Neuronal stem cell (in vitro differentiated cells): ENCODE results near the gene GOLT1A.
A peak's percentile ranks its signal among the peaks of the same experiment; 100 is the strongest.

ENCODE experiments used
- DNase-seq: peaks from one replicate; pipeline ENCODE4 v3.0.0-alpha.2; 2013; ENCODE audit warnings: low spot score
- H2AFZ ChIP-seq: one replicate; pipeline ENCODE4 v1.6.1; 2013; ENCODE audit warnings: mild to moderate bottlenecking, low read length, inconsistent platforms
- H2AK5ac ChIP-seq: 2 replicates; pipeline ENCODE4 v1.6.1; 2013; ENCODE audit warnings: low read depth, mild to moderate bottlenecking, inconsistent platforms, low read length, moderate library complexity, mixed read lengths
- H2BK120ac ChIP-seq: 2 replicates; pipeline ENCODE4 v1.6.1; 2013; ENCODE audit warnings: low read depth, mild to moderate bottlenecking, inconsistent platforms, low read length, moderate library complexity, mixed read lengths
- H2BK12ac ChIP-seq: one replicate; pipeline ENCODE4 v1.6.1; 2013; ENCODE audit warnings: low read length, inconsistent platforms
- H2BK15ac ChIP-seq: 2 replicates; pipeline ENCODE4 v1.6.1; 2013; ENCODE audit warnings: mild to moderate bottlenecking, low read length, inconsistent platforms, mixed read lengths
- H2BK5ac ChIP-seq: one replicate; pipeline ENCODE4 v1.6.1; 2013; ENCODE audit warnings: inconsistent platforms, mild to moderate bottlenecking, low read length, moderate library complexity
- H3K14ac ChIP-seq: one replicate; pipeline ENCODE4 v1.6.1; 2013; ENCODE audit warnings: low read length, inconsistent platforms
- H3K18ac ChIP-seq: 2 replicates; pipeline ENCODE4 v1.6.1; 2013; ENCODE audit warnings: low read length, inconsistent platforms
- H3K23ac ChIP-seq: 2 replicates; pipeline ENCODE4 v1.6.1; 2013; ENCODE audit warnings: low read depth, mild to moderate bottlenecking, mixed read lengths, low read length, inconsistent platforms; ENCODE audit not compliant: poor library complexity
- H3K27ac ChIP-seq: replicated peaks from 3 replicates; pipeline ENCODE4 v1.5.1; 2013; ENCODE audit warnings: low read length, inconsistent platforms
- H3K27me3 ChIP-seq, 3 experiments: 2 replicates each; pipeline ENCODE4 v1.6.1; 2013; ENCODE audit warnings: low read length in 3 of 3, mild to moderate bottlenecking in 2 of 3, inconsistent platforms in 1 of 3, low read depth in 1 of 3, mixed read lengths in 1 of 3, moderate library complexity in 1 of 3; ENCODE audit not compliant: control insufficient read depth in 3 of 3, insufficient read depth in 3 of 3
- H3K36me3 ChIP-seq, 2 donors: replicated peaks in 1 of 2; 2 replicates each; pipeline ENCODE4 v1.6.1; 2013; ENCODE audit warnings: low read length in 2 of 2; ENCODE audit not compliant: control insufficient read depth in 2 of 2, insufficient read depth in 2 of 2
- H3K4ac ChIP-seq: 2 replicates; pipeline ENCODE4 v1.6.1; 2013; ENCODE audit warnings: inconsistent platforms, mild to moderate bottlenecking, low read length, moderate library complexity
- H3K4me1 ChIP-seq, 2 donors: 1 replicate in 1 of 2; 2 replicates in 1 of 2; pipeline ENCODE4 v1.6.1; 2013; ENCODE audit warnings: low read length in 2 of 2, low read depth in 1 of 2; ENCODE audit not compliant: control insufficient read depth in 2 of 2, insufficient read depth in 1 of 2
- H3K4me2 ChIP-seq: one replicate; pipeline ENCODE4 v1.6.1; 2013; ENCODE audit warnings: mild to moderate bottlenecking, low read length, inconsistent platforms; ENCODE audit not compliant: insufficient read depth, poor library complexity, severe bottlenecking
- H3K4me3 ChIP-seq, 2 donors: 2 replicates each; pipeline ENCODE4 v1.5.1; 2013; ENCODE audit warnings: low read length in 2 of 2, mild to moderate bottlenecking in 2 of 2, inconsistent platforms in 1 of 2, moderate library complexity in 1 of 2
- H3K79me1 ChIP-seq: one replicate; pipeline ENCODE4 v1.6.1; 2013; ENCODE audit warnings: low read depth, mild to moderate bottlenecking, inconsistent platforms, low read length, moderate library complexity
- H3K9ac ChIP-seq: one replicate; pipeline ENCODE4 v1.6.1; 2013; ENCODE audit warnings: mild to moderate bottlenecking, low read depth, low read length, inconsistent platforms; ENCODE audit not compliant: poor library complexity
- H3K9me3 ChIP-seq, 2 donors: replicated peaks in 1 of 2; 2 replicates each; pipeline versions ENCODE3 to v1.6.1; 2013; ENCODE audit warnings: low read length in 2 of 2, mild to moderate bottlenecking in 2 of 2, inconsistent platforms in 1 of 2, low read depth in 1 of 2, mixed read lengths in 1 of 2, moderate library complexity in 1 of 2; ENCODE audit not compliant: control insufficient read depth in 2 of 2, insufficient read depth in 1 of 2
- H4K8ac ChIP-seq: one replicate; pipeline ENCODE4 v1.6.1; 2013; ENCODE audit warnings: low read depth, mild to moderate bottlenecking, inconsistent platforms, low read length, moderate library complexity
- H4K91ac ChIP-seq: one replicate; pipeline ENCODE4 v1.6.1; 2013; ENCODE audit warnings: low read length, low read depth, mild to moderate bottlenecking, inconsistent platforms; ENCODE audit not compliant: poor library complexity
- WGBS, 2 donors: extraction: QIAGEN DNeasy Blood & Tissue Kit; methylation state at CpG; one replicate each; pipeline ENCODE4 v1.1.7; 2013; ENCODE audit warnings: missing lambda C conversion rate in 2 of 2, mixed read lengths in 1 of 2; ENCODE audit not compliant: insufficient read length in 2 of 2, insufficient replicate concordance in 1 of 2; ENCODE audit errors: extremely low coverage in 2 of 2; 5-methylcytosine and 5-hydroxymethylcytosine counted together

GOLT1A gene

GRCh38 chr1:204186597-204186996, 27.2 kb downstream of the GOLT1A start:
- no peak overlapping the region for H3K27ac ChIP-seq
- no peaks in the 10 kb centered on the region for H3K9me3 ChIP-seq
- peaks cover 0 to 1% of the 10 kb centered on the region in 2 donors for H3K4me1 ChIP-seq
- no CpG with 5 or more reads among the region's 10 CpGs for WGBS, 2 donors
- peaks cover 0 to 57% (median 17%) of the 10 kb centered on the region in 3 experiments for H3K27me3 ChIP-seq
- H3K36me3 ChIP-seq, result no peaks in the 10 kb centered on the region
- no peak overlapping the region for H4K91ac ChIP-seq
- H3K4ac ChIP-seq, result no peak overlapping the region
- no peak overlapping the region for H2BK5ac ChIP-seq
- H2AFZ ChIP-seq, result no peak overlapping the region
- no peak overlapping the region for H2BK15ac ChIP-seq
- no peak overlapping the region for H2BK12ac ChIP-seq
- H2BK120ac ChIP-seq, result no peak overlapping the region
- H3K14ac ChIP-seq, result no peak overlapping the region
- no peak overlapping the region for H2AK5ac ChIP-seq
- no peak overlapping the region for H4K8ac ChIP-seq
- H3K79me1 ChIP-seq, result no peaks in the 10 kb centered on the region
- H3K4me2 ChIP-seq, result no peak overlapping the region
- H3K23ac ChIP-seq, result no peak overlapping the region
- no peak overlapping the region for H3K4me3 ChIP-seq
- H3K18ac ChIP-seq, result no peak overlapping the region
- DNase-seq, result no peak
- no peak overlapping the region for H3K9ac ChIP-seq

DNA sequence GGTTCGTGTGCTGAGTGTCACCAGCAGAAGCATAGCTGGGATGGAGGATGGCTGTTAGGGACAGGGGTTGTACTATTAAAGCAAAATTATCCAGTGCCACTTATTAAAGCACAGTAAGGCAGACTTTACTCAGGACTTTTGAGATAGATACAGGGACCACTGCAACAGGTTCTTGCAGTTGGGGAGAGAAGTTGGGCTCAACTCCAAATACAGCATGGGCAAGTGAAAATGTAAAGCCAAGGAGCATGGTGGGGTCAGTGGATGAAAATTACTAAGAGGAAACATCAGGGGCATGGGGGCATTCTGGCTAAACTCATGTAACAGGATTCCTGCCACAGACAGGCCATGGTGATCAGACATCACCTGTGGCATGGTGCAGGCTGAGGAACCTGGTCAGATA, 32.7 kb downstream of the GOLT1A start:
- H3K4ac ChIP-seq, result no peak overlapping the region

GRCh38 chr1:204180133-204180532, 33.7 kb downstream of the GOLT1A start:
- Histone ChIP-seq H3K79me1 (no peaks in the 10 kb centered on the region), H2AFZ (no peak overlapping the region), H2BK12ac (no peak overlapping the region), H4K91ac (no peak overlapping the region), H3K23ac (no peak overlapping the region), H2BK15ac (no peak overlapping the region), H3K36me3 (no peaks in the 10 kb centered on the region), H3K4me2 (no peak overlapping the region), H4K8ac (no peak overlapping the region), H2BK120ac (no peak overlapping the region), H3K27me3 (peaks cover 0 to 46% (median 0%) of the 10 kb centered on the region in 3 experiments), H3K4ac (no peak overlapping the region), H2BK5ac (no peak overlapping the region), H3K9ac (no peak overlapping the region), H3K4me1 (peaks cover 0 to 2% of the 10 kb centered on the region in 2 donors), H2AK5ac (no peak overlapping the region), H3K4me3 (no peak overlapping the region), H3K9me3 (no peaks in the 10 kb centered on the region), H3K27ac (no peak overlapping the region), H3K14ac (no peak overlapping the region), H3K18ac (no peak overlapping the region)
- WGBS, 2 donors, result no CpG with 5 or more reads among the region's 6 CpGs
- no peak for DNase-seq

More for the DNA sequence above, 32.7 kb downstream of the GOLT1A start:
- no peak overlapping the region for H3K23ac ChIP-seq
- no peak overlapping the region for H2AFZ ChIP-seq
- H3K18ac ChIP-seq, result no peak overlapping the region
- H3K14ac ChIP-seq, result no peak overlapping the region
- no CpG with 5 or more reads among the region's 1 CpG for WGBS, 2 donors
- no peak overlapping the region for H4K91ac ChIP-seq
- H3K27me3 ChIP-seq, result peaks cover 0 to 36% (median 0%) of the 10 kb centered on the region in 3 experiments
- no peak overlapping the region for H2BK15ac ChIP-seq
- H4K8ac ChIP-seq, result no peak overlapping the region
- H2AK5ac ChIP-seq, result no peak overlapping the region
- no peaks in the 10 kb centered on the region for H3K36me3 ChIP-seq
- H3K4me3 ChIP-seq, result no peak overlapping the region
- H3K4me1 ChIP-seq, result peaks cover 0 to 1% of the 10 kb centered on the region in 2 donors
- no peaks in the 10 kb centered on the region for H3K9me3 ChIP-seq
- H3K4me2 ChIP-seq, result no peak overlapping the region
- no peak overlapping the region for H2BK12ac ChIP-seq
- no peak for DNase-seq
- H2BK5ac ChIP-seq, result no peak overlapping the region
- no peak overlapping the region for H3K27ac ChIP-seq
- H3K79me1 ChIP-seq, result no peaks in the 10 kb centered on the region
- H3K9ac ChIP-seq, result no peak overlapping the region
- no peak overlapping the region for H2BK120ac ChIP-seq

GRCh38 chr1:204178487-204179281, 35.1 kb downstream of the GOLT1A start:
- Histone ChIP-seq H3K79me1 (no peaks in the 10 kb centered on the region), H3K4me3 (no peak overlapping the region), H2BK120ac (no peak overlapping the region), H3K27me3 (peaks cover 0 to 53% (median 0%) of the 10 kb centered on the region in 3 experiments), H3K9me3 (no peaks in the 10 kb centered on the region), H2BK5ac (no peak overlapping the region), H3K14ac (no peak overlapping the region), H3K18ac (no peak overlapping the region), H2BK12ac (no peak overlapping the region), H3K4me2 (no peak overlapping the region), H2AFZ (no peak overlapping the region), H4K8ac (no peak overlapping the region), H3K4me1 (peaks cover 0 to 2% of the 10 kb centered on the region in 2 donors), H2AK5ac (no peak overlapping the region), H3K23ac (no peak overlapping the region), H2BK15ac (no peak overlapping the region), H3K9ac (peak overlapping the region; percentile 26), H3K27ac (no peak overlapping the region), H3K36me3 (no peaks in the 10 kb centered on the region), H4K91ac (no peak overlapping the region), H3K4ac (no peak overlapping the region)
- WGBS, 2 donors, result no CpG with 5 or more reads among the region's 7 CpGs
- no peak for DNase-seq
